Endothelial cell of hepatic sinusoid (primary cell): ENCODE data around the gene NOX1.
"Not testable (repeated sequence)": the region's sequence is repeated elsewhere in the genome, so short reads cannot be mapped to it uniquely, and the experiment has no call there.

Source experiments
- in situ Hi-C: cut with HindIII; loops from 2 replicates; pipeline ENCODE4 v1.10.0; 2017; ENCODE audit warnings: low sequenced_read_pairs

The NOX1 gene

DNA sequence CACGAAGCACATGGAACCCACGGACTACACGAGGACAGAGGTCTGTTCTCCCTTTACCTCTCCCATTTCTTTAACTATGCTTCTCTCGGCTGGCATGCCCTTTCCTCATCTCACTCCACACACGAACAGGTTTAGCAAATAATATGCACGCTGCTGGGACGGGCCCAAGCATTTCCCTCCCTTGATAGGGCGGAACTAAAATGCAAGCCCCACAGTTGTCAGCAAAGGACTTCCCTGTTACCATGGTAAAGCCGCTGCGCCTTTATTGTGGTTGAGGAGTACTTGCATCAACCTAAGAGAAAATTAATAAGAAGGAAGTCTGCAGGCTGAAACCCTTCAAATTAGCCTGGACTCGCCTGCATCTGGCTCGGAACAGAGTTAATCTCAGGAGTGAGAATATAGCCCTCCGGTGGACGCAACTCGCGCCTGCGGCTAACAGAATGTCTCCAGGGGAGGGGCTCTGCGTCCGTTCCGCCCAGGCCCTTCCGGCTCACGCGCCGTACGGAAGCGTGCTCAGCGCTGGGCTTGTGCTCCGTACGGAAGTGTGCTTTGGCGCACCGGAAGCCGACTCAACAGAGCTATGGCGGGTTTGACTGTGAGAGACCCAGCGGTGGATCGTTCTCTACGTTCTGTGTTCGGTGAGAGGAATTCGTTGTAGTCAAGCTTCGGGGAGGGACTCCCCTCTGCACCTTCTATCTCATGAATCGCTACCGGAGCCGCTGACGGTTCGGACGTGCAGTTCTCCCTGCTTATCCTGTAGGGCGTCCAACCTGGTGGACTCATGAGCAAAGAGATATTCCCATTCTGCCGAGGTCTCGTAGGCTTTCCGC lies 54.1 kb downstream of the NOX1 start, which contains the start of gene CSTF2:
TSS of gene CSTF2 (plus strand) at position 555 of the 830 bp plus-strand sequence. CDS start at position 581, 26 bp downstream.
- in situ Hi-C loops: loop anchor here (5.0 kb wide), 1 partner anchor 53 kb away; no protein-coding TSS in a partner anchor

DNA sequence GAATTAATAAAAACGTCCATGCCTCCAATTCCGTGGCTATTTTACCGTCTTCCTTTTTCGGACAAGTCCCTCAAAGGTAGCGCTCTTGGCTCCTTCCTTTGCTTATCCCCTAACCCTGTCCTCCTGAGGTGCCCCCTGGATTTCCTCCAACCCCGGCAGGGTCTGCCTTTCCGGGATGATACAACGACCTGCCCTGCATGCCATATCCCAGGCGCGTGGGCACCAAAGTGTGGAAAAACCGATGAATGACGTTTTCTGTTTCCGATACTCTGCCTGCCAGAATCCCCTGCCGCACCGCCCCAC lies 54.7 kb downstream of the NOX1 start:
- in situ Hi-C loops: no loop called here

DNA sequence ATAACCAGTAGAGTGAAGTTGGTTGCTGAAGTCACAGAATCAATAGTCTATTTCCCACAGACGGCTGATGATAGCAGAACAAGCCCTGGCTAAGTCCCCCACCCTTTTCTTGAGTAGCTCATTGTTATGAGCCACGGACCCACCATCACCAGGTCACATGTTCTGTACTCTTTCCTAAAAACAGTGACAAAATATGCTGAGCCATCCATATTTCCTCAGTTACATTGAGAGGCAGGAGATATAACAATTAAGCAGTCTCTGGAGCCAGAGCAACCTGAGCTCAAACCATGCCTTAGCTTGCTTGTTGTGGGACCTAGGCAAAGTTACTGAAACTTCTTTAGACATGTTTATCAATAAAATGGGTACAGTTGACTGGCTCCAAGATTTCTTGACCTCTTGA lies 56.8 kb downstream of the NOX1 start:
- in situ Hi-C loops: no loop called here

DNA sequence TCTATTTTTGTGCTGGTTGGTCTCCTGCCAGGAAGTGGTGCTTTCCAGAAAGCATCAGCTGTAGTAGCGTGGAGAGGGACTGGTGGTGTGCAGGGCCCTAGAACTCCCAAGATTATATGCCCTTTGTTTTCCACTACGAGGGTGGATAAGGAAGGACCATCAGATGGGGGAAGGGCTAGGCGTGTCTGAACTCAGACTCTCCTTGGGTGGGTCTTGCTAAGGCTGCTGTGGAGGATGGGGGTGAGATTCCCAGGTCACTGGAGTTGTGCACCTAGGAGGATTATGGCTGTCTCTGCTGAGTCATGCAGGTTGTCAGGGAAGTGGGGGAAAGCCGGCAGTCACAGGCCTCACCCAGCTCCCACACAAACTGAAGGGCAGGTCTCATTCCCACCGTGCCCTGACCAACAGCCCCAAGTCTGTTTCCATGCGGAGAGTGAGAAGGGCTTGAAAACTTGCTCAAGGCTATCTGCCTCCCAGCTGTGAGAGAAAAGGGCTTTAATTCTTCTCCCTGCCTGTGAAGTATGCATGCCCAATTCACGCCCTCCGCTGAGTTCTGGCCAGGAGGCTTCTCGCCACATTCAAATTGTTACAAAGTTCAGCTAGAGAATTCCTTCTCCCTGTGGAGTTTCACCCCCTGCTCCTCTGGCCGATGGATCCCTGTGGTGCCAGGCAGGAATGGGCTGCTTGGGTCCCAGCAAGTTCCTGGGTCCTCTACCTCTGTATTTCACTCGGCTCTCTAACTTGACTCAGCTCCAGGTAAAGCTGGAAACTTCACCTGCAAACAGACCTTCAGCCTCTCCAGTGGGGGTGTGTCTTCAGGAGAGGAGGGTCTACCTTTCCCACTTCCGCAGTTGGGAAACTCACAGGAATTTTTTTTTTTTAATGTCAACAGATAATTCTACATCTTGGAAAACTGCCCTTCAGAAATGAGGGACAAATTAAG lies 61.7 kb downstream of the NOX1 start:
- in situ Hi-C loops: no loop called here

DNA sequence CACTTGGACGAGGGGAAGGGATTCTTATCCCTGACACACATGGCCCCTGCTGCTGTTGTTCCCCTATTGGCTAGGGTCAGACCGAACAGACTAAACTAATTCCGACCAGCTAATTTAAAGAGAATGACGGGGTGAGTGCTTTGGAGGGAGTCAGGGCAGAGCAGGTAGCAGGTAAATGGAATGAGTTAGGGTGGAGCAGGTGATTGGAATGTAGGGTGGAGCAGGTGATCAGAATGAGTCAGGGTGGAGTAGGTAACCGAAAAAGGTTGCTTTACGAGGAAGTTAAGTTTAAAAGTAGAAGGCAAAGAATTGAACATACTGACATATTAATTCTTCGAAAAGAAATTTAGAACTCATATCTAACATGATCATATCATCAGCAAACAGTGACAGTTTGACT lies 65.9 kb downstream of the NOX1 start:
- in situ Hi-C loops: not testable (repeated sequence)

DNA sequence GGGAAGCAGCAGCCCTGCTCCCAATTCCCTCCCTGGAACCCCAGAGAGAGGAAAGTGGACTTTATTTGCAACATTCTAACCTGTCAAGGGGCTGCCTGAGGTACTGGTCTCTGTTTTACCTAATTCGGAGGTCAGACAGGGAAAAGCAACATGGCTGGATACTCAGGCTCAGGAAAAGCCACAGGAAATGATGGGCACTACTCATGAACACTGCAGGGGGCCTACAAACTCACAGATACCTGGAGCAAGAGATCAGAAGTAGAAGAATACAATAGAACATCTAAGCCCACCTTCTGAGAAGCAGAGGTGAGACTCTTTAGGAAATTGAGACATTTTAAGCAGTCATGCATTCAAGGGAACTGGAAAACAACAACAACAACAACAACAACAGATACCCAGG lies 69.4 kb downstream of the NOX1 start:
- in situ Hi-C loops: no loop called here

DNA sequence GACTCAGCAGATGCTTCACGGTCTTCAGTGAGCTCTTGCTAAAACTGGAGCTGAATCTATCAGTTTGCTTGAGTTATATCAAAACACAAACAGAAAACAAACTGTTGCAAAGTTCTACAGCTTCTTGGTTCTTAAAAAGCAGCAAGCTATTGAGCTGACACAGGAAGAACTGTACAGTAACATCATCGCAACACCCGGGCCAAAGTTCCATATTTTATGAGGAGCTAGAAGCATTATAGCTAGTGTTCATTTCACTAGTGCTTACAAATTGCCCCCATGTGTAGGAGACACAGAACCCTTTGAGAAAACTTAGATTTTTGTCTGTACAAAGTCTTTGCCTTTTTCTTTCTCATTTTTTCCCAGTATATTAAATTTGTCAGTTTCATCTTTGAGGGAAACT lies 71.3 kb downstream of the NOX1 start:
- in situ Hi-C loops: no loop called here

DNA sequence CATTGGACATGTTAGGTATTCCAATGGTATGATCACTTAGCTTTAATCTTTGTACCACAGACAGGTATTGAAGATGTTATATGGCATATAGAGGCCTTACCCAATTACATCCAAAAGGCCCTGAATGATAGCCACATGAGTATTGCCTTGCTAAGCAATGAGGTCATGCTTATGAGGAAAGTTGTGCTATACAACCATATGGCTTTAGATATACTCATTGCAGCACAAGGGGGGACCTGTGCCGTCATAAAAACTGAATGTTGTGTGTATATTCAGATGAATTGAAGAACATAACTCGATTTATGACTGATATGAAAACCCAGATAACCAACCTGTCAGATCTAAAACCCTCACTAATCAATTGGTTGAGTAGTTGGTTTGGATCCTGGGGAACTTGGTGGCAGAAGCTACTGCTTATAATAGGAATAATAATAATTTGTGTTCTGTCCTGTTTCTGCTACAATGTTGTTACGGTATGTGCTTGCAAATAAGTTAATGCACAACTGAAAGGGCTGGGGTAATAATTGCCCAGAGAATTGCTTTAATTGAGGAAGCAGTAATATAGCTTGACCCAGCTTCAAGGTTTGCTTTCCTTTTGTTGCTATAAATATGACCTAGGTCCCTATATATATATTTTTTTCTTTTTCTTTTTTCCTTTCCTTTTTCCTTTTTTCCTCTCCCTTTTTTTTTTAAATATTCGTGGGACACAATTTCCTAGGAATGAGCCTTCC lies 75.5 kb downstream of the NOX1 start:
- in situ Hi-C loops: no loop called here

DNA sequence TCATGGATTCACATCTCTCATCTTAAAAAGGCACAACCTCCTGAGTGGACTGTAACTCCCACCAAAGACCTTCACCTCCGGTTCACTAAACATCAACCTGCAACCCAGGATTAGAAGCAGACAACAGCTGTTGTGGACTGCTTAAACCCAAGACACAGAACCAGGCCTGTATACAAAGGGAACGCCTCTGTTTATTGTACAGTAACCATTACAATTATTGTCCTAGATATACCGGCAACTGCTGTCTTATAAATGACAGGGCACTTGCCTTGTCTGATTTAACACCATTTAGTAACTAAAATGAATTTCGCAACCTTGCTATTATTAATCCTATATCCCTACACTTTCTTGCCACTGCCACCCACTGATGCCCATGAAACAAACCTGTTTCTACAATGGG lies 76.8 kb downstream of the NOX1 start:
- in situ Hi-C loops: no loop called here

DNA sequence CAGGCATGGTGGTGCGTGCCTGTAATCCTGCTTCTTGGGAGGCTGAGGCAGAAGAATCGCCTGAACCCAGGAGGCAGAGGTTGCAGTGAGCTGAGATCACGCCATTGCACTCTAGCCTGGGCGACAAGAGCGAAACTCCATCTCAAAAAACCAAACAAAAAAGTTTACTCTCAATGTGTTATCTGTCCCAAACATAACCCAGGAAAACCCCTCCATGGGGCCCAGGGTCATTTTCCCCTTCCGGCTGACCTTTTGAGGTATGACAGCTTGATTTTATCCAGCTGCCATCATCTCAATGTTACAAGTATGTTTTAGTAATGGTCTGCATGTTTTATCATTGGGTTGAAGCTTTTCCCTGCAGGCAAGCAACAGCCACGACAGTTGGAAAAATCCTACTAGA lies 77.8 kb downstream of the NOX1 start:
- in situ Hi-C loops: not testable (repeated sequence)
